ENCODE data around the gene CEP135. TPM values are rescaled to one million over a fixed set of nuclear protein-coding genes. Genes with fewer than 3 reads are reported as not detected.

The CEP135 gene
- polyA plus RNA-seq, 1 donor (not counting 4 experiments of a cell fraction or from before 2014, with no cell fraction given) = 5.4 TPM

DNA sequence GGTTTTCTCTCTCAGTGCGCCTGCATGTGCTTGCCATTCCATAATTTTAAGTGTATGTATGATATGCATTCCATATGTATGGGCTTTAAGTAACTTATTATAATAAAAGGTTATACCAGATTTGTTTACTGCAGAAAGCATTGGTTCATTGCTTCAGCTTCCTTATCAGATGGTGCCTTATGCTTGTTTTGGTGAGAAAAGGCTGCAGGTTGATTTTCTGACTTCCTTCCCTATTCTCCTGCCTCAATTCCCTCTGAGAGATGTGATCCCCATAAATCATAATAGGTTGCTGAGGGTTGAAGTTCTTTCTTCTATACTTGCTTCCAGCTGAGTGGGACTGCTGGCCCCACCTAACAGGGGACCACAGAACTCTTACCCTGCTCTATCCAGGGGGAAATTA lies 10.3 kb upstream of the CEP135 start:
- H2AFZ ChIP-seq (ENCODE audit: control insufficient read depth, low read length) = no peak overlapping the region
- H3K9ac ChIP-seq (ENCODE audit: control insufficient read depth, extremely low read depth, insufficient read depth, low read length) = no peak overlapping the region
- no peak overlapping the region for H3K27ac ChIP-seq (ENCODE audit: control insufficient read depth, insufficient read depth, low read length)
- dilution Hi-C loops (cut with MboI; ENCODE audit: extremely low pct_ligation_motif_present, low sequenced_read_pairs) = no loop called here
- no peak overlapping the region for H3K4me3 ChIP-seq (ENCODE audit: control insufficient read depth in 2 of 3, extremely low read depth in 1 of 3, insufficient read depth in 2 of 3, low read depth in 1 of 3, low read length in 3 of 3)
- H3K79me2 ChIP-seq (ENCODE audit: control insufficient read depth, insufficient read depth, low read length) = no peaks in the 10 kb centered on the region
- H3K27me3 ChIP-seq (ENCODE audit: control insufficient read depth, extremely low read depth, insufficient read depth, low read length) = no peaks in the 10 kb centered on the region
- H3K4me1 ChIP-seq (ENCODE audit: control insufficient read depth, extremely low read depth, insufficient read depth, low read length) = no peaks in the 10 kb centered on the region
- H3K9me3 ChIP-seq (ENCODE audit: control insufficient read depth, low read depth, low read length) = no peaks in the 10 kb centered on the region
- no peak for TF ChIP-seq EZH2 (IDR thresholded peaks at IDR 0.05; ENCODE audit: low read length)
- TF ChIP-seq, protein P1, sequence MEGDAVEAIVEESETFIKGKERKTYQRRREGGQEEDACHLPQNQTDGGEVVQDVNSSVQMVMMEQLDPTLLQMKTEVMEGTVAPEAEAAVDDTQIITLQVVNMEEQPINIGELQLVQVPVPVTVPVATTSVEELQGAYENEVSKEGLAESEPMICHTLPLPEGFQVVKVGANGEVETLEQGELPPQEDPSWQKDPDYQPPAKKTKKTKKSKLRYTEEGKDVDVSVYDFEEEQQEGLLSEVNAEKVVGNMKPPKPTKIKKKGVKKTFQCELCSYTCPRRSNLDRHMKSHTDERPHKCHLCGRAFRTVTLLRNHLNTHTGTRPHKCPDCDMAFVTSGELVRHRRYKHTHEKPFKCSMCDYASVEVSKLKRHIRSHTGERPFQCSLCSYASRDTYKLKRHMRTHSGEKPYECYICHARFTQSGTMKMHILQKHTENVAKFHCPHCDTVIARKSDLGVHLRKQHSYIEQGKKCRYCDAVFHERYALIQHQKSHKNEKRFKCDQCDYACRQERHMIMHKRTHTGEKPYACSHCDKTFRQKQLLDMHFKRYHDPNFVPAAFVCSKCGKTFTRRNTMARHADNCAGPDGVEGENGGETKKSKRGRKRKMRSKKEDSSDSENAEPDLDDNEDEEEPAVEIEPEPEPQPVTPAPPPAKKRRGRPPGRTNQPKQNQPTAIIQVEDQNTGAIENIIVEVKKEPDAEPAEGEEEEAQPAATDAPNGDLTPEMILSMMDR (optimal IDR thresholded peaks at IDR 0.05 in 1 of 3, IDR thresholded peaks at IDR 0.05 in 1 of 3, conservative IDR thresholded peaks at IDR 0.05 in 1 of 3; ENCODE audit: extremely low read depth in 1 of 3, insufficient read depth in 2 of 3, low read length in 3 of 3) = no peak
- no peak overlapping the region for H3K4me2 ChIP-seq (ENCODE audit: control insufficient read depth, extremely low read depth, insufficient read depth, low read depth, low read length)
- no peaks in the 10 kb centered on the region for H3K36me3 ChIP-seq (ENCODE audit: control insufficient read depth in 2 of 2, extremely low read depth in 1 of 2, insufficient read depth in 2 of 2, low read length in 2 of 2)
- no peaks in the 10 kb centered on the region for H4K20me1 ChIP-seq (ENCODE audit: control insufficient read depth, extremely low read depth, insufficient read depth, low read length)
- DNase-seq (ENCODE audit: low read depth, low spot score) (no peak), FAIRE-seq (no peak)
- H3K9me1 ChIP-seq (ENCODE audit: control insufficient read depth, extremely low read depth, insufficient read depth, low read length) = no peaks in the 10 kb centered on the region

- H3K36me3 ChIP-seq (ENCODE audit: control insufficient read depth in 2 of 2, extremely low read depth in 1 of 2, insufficient read depth in 2 of 2, low read length in 2 of 2) = no peaks in the 10 kb centered on the region
- H4K20me1 ChIP-seq (ENCODE audit: control insufficient read depth, extremely low read depth, insufficient read depth, low read length) = no peaks in the 10 kb centered on the region
- no peaks in the 10 kb centered on the region for H3K4me1 ChIP-seq (ENCODE audit: control insufficient read depth, extremely low read depth, insufficient read depth, low read length)
- TF ChIP-seq, protein P1 (optimal IDR thresholded peaks at IDR 0.05 in 1 of 3, IDR thresholded peaks at IDR 0.05 in 1 of 3, conservative IDR thresholded peaks at IDR 0.05 in 1 of 3; ENCODE audit: extremely low read depth in 1 of 3, insufficient read depth in 2 of 3, low read length in 3 of 3) = no peak
- TF ChIP-seq EZH2 (IDR thresholded peaks at IDR 0.05; ENCODE audit: low read length) = no peak
- dilution Hi-C loops (cut with MboI; ENCODE audit: extremely low pct_ligation_motif_present, low sequenced_read_pairs) = no loop called here
- H3K9me1 ChIP-seq (ENCODE audit: control insufficient read depth, extremely low read depth, insufficient read depth, low read length) = no peaks in the 10 kb centered on the region
- H3K4me3 ChIP-seq (ENCODE audit: control insufficient read depth in 2 of 3, extremely low read depth in 1 of 3, insufficient read depth in 2 of 3, low read depth in 1 of 3, low read length in 3 of 3) = no peak overlapping the region
- no peaks in the 10 kb centered on the region for H3K79me2 ChIP-seq (ENCODE audit: control insufficient read depth, insufficient read depth, low read length)
- no peak overlapping the region for H3K27ac ChIP-seq (ENCODE audit: control insufficient read depth, insufficient read depth, low read length)
- no peaks in the 10 kb centered on the region for H3K27me3 ChIP-seq (ENCODE audit: control insufficient read depth, extremely low read depth, insufficient read depth, low read length)
- DNase-seq (ENCODE audit: low read depth, low spot score) = no peak
- no peak overlapping the region for H3K9ac ChIP-seq (ENCODE audit: control insufficient read depth, extremely low read depth, insufficient read depth, low read length)
- H3K4me2 ChIP-seq (ENCODE audit: control insufficient read depth, extremely low read depth, insufficient read depth, low read depth, low read length) = no peak overlapping the region
- no peak overlapping the region for H2AFZ ChIP-seq (ENCODE audit: control insufficient read depth, low read length)
- no peaks in the 10 kb centered on the region for H3K9me3 ChIP-seq (ENCODE audit: control insufficient read depth, low read depth, low read length)
- FAIRE-seq = no peak
Measured at GRCh38 chr4:55939421-55939820, 9.3 kb upstream of the CEP135 start.

Measured in keratinocyte (primary cell).